A549 (cell line): Measurements from ENCODE around the gene KIRREL2. TPM values are rescaled to one million over a fixed set of nuclear protein-coding genes. Genes with fewer than 3 reads are reported as not detected.

Experiments used
- ATAC-seq, 2 experiments: fragments of 200-7000 bp in 1 of 2; fragments of >200 bp in 1 of 2; cut with Nextera tagmentation in 1 of 2; cut with Tn5 transposase in 1 of 2; 3 replicates each; pipeline versions ENCODE4 v1.8.0 to v1.9.1; 2018 to 2020; ENCODE audit warnings: mild to moderate bottlenecking in 1 of 2, moderate library complexity in 1 of 2
- CTCF ChIA-PET: fragments of 300-600 bp; sonication (Branson Sonifier 250); formaldehyde crosslinking; extraction: SDS; loops from one replicate; lab custom pipeline; 2021; ENCODE audit warnings: antibody characterized with exemption, inconsistent platforms; lab: Yijun Ruan, JAX
- POLR2A ChIA-PET: fragments of 350-600 bp; formaldehyde crosslinking; extraction: SDS; loops from one replicate; lab custom pipeline; 2021; ENCODE audit warnings: antibody characterized with exemption, inconsistent platforms; lab: Yijun Ruan, JAX
- DNase-seq, 2 experiments: peaks; one replicate each; pipeline versions ENCODE4 v3.0.0 to v3.0.0-alpha.2; 2011 to 2016; ENCODE audit warnings: low read depth in 1 of 2, low spot score in 1 of 2
- FAIRE-seq: peaks from 2 replicates; lab custom pipeline; 2011; peaks lifted over from hg19 to GRCh38; lab: Jason Lieb, UNC
- H3K27ac ChIP-seq, 2 experiments: fragments of >200 bp; sonication (Bioruptor Twin); formaldehyde crosslinking; 3 replicates each; pipeline ENCODE4 v1.5.1; 2016 to 2017
- H3K4me1 ChIP-seq: fragments of >200 bp; sonication (Bioruptor Twin); formaldehyde crosslinking; 3 replicates; pipeline ENCODE4 v1.6.1; 2016
- H3K4me2 ChIP-seq: fragments of >200 bp; sonication (Bioruptor Twin); formaldehyde crosslinking; 3 replicates; pipeline ENCODE4 v1.6.1; 2016
- H3K4me3 ChIP-seq: fragments of >200 bp; sonication (Bioruptor Twin); formaldehyde crosslinking; 3 replicates; pipeline ENCODE4 v1.5.1; 2016
- H3K9me3 ChIP-seq: fragments of >200 bp; sonication (Bioruptor Twin); formaldehyde crosslinking; 3 replicates; pipeline ENCODE4 v1.6.1; 2016
- BHLHE40 ChIP-seq: IDR thresholded peaks from 2 replicates; pipeline ENCODE4 v1.6.1; 2012; ENCODE audit warnings: low read depth, low read length, inconsistent platforms
- CBX8 ChIP-seq: fragments of 200-600 bp; sonication (generic); IDR thresholded peaks from 2 replicates; pipeline ENCODE4 v1.6.1; 2016
- ELK1 ChIP-seq: fragments of 150-350 bp; IDR thresholded peaks from 2 replicates; pipeline ENCODE4 v1.6.1; 2014; ENCODE audit warnings: low read depth, mild to moderate bottlenecking, low read length
- ESRRA ChIP-seq: fragments of 150-350 bp; IDR thresholded peaks from 2 replicates; pipeline ENCODE4 v1.6.1; 2014; ENCODE audit warnings: mild to moderate bottlenecking, low read length, borderline replicate concordance
- FOSB ChIP-seq: fragments of 250-450 bp; sonication (Bioruptor Pico); IDR thresholded peaks from 2 replicates; pipeline ENCODE4 v1.5.0; 2020; ENCODE audit warnings: mild to moderate bottlenecking, moderate library complexity
- HES2 ChIP-seq: fragments of >200 bp; sonication (Bioruptor Twin); formaldehyde crosslinking; IDR thresholded peaks from 2 replicates; pipeline ENCODE4 v1.6.1; 2016
- HMGXB4 ChIP-seq: fragments of 250-450 bp; sonication (Bioruptor Pico); IDR thresholded peaks from 2 replicates; pipeline ENCODE4 v1.5.0; 2021; ENCODE audit warnings: mild to moderate bottlenecking, moderate library complexity, borderline replicate concordance
- HOXA7 ChIP-seq: fragments of 250-450 bp; sonication (Bioruptor Pico); IDR thresholded peaks from 2 replicates; pipeline ENCODE4 v1.5.0; 2020; ENCODE audit warnings: mild to moderate bottlenecking, moderate library complexity
- HOXB13 ChIP-seq: fragments of 250-450 bp; sonication (Bioruptor Pico); IDR thresholded peaks from 2 replicates; pipeline ENCODE4 v1.5.0; 2020; ENCODE audit warnings: low read depth, mild to moderate bottlenecking, moderate library complexity
- HOXB5 ChIP-seq: fragments of 250-450 bp; sonication (Bioruptor Pico); IDR thresholded peaks from 2 replicates; pipeline ENCODE4 v1.5.0; 2020; ENCODE audit warnings: mild to moderate bottlenecking, moderate library complexity
- KDM5A ChIP-seq: fragments of 200-600 bp; sonication (generic); IDR thresholded peaks from 2 replicates; pipeline ENCODE4 v1.6.1; 2016; ENCODE audit warnings: antibody characterized with exemption, mild to moderate bottlenecking
- MYC ChIP-seq: IDR thresholded peaks from 2 replicates; pipeline ENCODE4 v1.6.1; 2012; ENCODE audit warnings: mild to moderate bottlenecking, inconsistent platforms, low read length, improper control_type of control experiment, borderline replicate concordance
- NPAS2 ChIP-seq: fragments of 250-450 bp; sonication (Bioruptor Pico); IDR thresholded peaks from 2 replicates; pipeline ENCODE4 v1.8.0; 2022; ENCODE audit warnings: mild to moderate bottlenecking, moderate library complexity, borderline replicate concordance
- PBX3 ChIP-seq: IDR thresholded peaks from 2 replicates; pipeline ENCODE4 v1.6.1; 2012
- POLR2AphosphoS2 ChIP-seq: conservative IDR thresholded peaks from 2 replicates; pipeline ENCODE4 v1.6.1; 2012; ENCODE audit warnings: low read length, improper control_type of control experiment, inconsistent platforms
- RAD21 ChIP-seq, 2 experiments: fragments of >200 bp in 1 of 2; sonication (Bioruptor Twin) in 1 of 2; formaldehyde crosslinking in 1 of 2; IDR thresholded peaks in 1 of 2; conservative IDR thresholded peaks in 1 of 2; 2 replicates in 1 of 2; 3 replicates in 1 of 2; pipeline ENCODE4 v1.6.1; 2012 to 2018; ENCODE audit warnings: inconsistent platforms in 1 of 2
- RARB ChIP-seq: fragments of 250-450 bp; sonication (Bioruptor Pico); IDR thresholded peaks from 2 replicates; pipeline ENCODE4 v1.8.0; 2021; ENCODE audit warnings: mild to moderate bottlenecking, moderate library complexity
- REST ChIP-seq: fragments of 200-600 bp; sonication (generic); IDR thresholded peaks from 2 replicates; pipeline ENCODE4 v1.6.1; 2016; ENCODE audit warnings: antibody characterized with exemption, mild to moderate bottlenecking, moderate library complexity
- ZC3H11A ChIP-seq: fragments of 450-650 bp; IDR thresholded peaks from 2 replicates; pipeline ENCODE4 v1.6.1; 2014; ENCODE audit warnings: antibody characterized with exemption, mild to moderate bottlenecking
- ZNF302 ChIP-seq: fragments of 250-450 bp; sonication (Bioruptor Pico); IDR thresholded peaks from 2 replicates; pipeline ENCODE4 v1.9.0; 2021; ENCODE audit warnings: inconsistent platforms, mild to moderate bottlenecking, moderate library complexity
- WGBS: methylation state at CpG from one replicate; pipeline ENCODE4 v1.1.6; 2017; ENCODE audit errors: missing lambda C conversion rate; 5-methylcytosine and 5-hydroxymethylcytosine counted together
- polyA plus RNA-seq, 4 experiments: library from polyadenylated mRNA; depleted of rRNA in 3 of 4; stranded (reverse); fragments of >200 nt; fragmentation: RNase III in 1 of 4; extraction: RNeasy Plus Mini Kit Qiagen cat#74134 plus additional on column Dnase treatment in 1 of 4; gene quantifications; 2 replicates in 3 of 4; 3 replicates in 1 of 4; pipeline ENCODE4 v1.2.3, GENCODE V29; 2011 to 2017

Gene KIRREL2
- polyA plus RNA-seq, 2 of the 4 experiments (the other 2 are of a cell fraction) = 0.26 to 0.54 TPM

- WGBS = 82% methylated on average over 12 of the region's 12 CpGs
- ChIA-PET CTCF (interaction anchor here (0.5 to 5.6 kb wide), 6 partner anchors 10 to 177 kb away, joined by 3 to 40 read pairs (median 3); no protein-coding TSS in a partner anchor), POLR2A (no interaction called here)
- Histone ChIP-seq H3K4me2 (no peak overlapping the region), H3K4me3 (no peak overlapping the region), H3K4me1 (peaks cover 19% of the 10 kb centered on the region), H3K27ac (no peak overlapping the region), H3K9me3 (no peaks in the 10 kb centered on the region)
- ATAC-seq = no peak
- TF ChIP-seq ELK1 (no peak), RARB (CRISPR knock-in tag) (no peak), POLR2AphosphoS2 (no peak), HES2 (no peak), PBX3 (no peak), RAD21 (conservative IDR thresholded peaks at IDR 0.05 in 1 of 2, IDR thresholded peaks at IDR 0.05 in 1 of 2) (no peak), ZC3H11A (no peak), FOSB (CRISPR knock-in tag) (no peak), REST (no peak), HMGXB4 (no peak), ESRRA (no peak), HOXB13 (CRISPR knock-in tag) (no peak), HOXB5 (no peak), ZNF302 (CRISPR knock-in tag) (no peak), MYC (no peak), HOXA7 (CRISPR knock-in tag) (no peak), BHLHE40 (no peak), NPAS2 (CRISPR knock-in tag) (no peak), CBX8 (no peak), KDM5A (no peak)
- no peak for FAIRE-seq
- DNase-seq = no peak
Measured at GRCh38 chr19:35871611-35872010, 14.9 kb downstream of the KIRREL2 start.
